NCI-H1092 (cell line): ENCODE data around the gene TSPO2.

Experiments
- DNase-seq: peaks from one replicate; lab custom pipeline; 2025; lab: John Stamatoyannopoulos, UW

The TSPO2 gene

DNA sequence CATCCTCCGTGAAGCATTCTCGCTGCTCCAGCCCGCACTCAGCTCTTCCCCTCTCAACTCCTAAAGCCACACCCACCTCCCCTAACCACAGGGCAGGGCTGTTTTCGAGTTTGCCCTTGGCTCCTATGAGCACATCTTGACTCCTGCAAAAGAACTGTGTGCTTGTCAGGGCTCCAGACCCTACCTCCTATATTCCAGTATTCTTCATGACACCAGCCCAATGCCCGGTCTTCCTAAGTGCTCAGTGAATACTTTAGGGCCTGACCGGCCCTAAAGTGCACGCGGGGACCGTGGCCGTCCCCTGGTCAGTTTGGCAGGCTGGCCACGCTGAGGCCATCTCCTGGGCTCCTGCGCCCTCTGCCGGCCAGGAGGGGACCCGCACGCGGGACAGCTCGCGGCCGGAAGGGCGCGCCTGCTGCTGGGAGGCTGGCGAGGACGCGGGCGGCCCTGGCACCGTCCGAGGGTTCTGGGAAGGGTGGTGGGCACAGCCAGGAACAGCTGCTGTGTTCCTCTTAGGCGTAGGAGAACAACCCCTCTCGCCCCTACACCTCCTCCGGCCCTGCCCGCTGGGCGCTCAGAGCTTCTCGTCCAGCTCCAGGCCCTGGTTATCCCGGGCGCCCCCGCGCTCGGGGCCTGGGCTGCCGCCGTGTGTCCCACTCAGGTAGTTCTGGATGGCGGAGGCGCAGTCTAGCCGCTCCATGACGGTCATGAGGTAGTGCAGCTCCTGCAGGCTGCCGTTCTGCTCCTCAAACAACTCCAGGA, 14.3 kb upstream of the TSPO2 start:
- peak; percentile 18 for DNase-seq

- no peak for DNase-seq
These were observed 13.5 kb upstream of the TSPO2 start for GRCh38 chr6:41028561-41029412.

DNA sequence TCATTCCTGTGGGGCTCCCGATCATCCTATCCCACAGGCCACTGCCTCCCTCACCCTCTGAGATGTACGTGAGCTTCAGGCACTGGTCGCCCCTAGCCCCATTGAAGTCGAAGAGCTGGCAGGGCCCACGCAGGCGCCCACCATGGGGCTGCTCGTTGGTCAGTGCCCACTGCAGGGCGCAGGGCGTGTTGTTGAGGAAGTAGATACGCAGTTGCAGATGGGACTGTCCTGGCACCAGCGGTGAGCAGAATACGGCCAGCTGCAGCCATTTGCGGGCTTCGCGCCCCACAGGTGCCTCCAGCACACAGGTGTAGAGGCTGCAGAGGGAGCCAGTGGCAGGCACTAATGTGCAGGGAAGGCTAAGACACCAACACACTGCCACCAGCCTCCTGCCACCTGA, 9.4 kb upstream of the TSPO2 start:
- DNase-seq = no peak

GRCh38 chr6:41033776-41034175, 8.5 kb upstream of the TSPO2 start:
- DNase-seq = no peak

DNA sequence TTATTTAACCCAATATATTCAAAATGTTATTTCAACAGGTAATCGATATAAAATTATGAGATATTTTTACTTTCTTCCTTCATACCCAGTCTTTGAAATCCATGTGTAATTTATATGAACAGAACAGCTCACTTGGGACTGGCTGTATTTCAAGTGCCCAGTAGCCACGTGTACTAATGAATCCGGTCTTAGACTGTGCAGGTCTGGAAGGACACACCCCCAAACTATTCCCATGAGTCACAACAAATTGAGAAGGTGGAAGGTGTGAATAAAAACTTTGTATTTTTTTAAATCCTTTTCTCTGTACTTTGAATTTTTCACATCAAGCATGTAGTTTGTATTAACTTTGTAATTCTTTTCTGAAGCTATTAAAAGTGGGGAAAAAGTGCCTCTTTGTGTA, 6.1 kb upstream of the TSPO2 start:
- no peak for DNase-seq

DNA sequence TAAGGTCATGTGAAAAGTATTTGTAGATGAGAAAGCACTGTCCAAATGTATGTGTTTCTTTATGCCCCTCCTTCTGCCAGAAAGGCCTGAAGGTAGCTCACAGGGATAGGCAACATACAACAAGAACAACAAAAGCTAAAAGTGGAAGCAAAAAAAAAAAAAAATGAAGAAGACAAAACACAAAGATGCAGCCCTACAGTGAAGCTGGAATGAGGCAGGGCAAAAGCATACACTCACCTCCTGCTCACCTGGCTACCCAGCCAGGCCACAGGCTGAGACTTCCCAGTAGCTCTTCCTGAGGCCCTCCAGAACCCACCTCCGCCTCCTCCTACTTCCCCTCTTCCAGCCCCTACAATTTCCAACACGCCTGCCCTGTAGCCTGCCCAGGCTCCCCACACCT, 5.7 kb upstream of the TSPO2 start:
- no peak for DNase-seq

DNA sequence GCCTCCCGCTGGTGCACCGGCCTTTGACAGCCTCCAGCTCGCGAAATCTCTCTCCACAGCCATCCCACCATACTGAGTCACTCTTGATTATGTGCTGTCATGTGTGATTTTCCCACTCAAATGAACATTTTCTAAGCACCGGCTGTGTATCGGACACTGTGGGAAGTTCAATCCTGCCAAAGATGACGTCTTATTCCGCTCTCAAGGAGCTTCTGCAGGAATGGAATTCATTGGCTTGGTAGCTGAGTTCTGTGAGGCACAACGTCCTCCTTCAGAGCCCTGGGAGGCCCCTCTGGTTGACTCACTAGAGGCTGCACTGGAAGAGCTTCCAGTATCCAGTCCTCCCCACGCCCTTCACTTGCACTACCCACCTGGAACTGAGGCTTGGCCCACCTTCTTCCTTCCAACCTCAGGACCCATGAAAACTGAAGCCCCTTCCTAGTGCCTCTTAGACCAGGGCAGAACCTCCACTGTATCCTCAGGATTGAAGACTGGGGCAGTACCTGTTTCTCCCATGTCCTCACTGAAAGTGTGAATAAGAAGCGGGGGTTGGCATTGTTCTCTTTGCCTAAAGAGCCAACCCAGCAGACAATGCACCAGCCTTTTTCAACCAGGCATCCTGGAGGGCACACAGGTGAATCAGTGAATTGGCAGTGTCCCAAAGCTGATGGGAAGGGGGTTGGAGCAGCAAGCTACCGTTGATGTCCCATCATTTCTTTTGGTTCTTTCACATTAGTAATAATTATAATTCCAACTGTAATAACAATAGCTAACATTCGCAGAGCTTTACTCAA, 5.0 kb upstream of the TSPO2 start:
- DNase-seq = no peak

GRCh38 chr6:41038205-41038604, 4.1 kb upstream of the TSPO2 start:
- no peak for DNase-seq

- no peak for DNase-seq
These were observed 2.9 kb upstream of the TSPO2 start, which contains the start of gene UNC5CL for GRCh38 chr6:41039060-41039998. Gene UNC5CL, minus strand, starts transcription at chr6:41039221. Its CDS starts 4,147 bp downstream, at chr6:41035074.

- no peak for DNase-seq
These were observed 1.9 kb upstream of the TSPO2 start for GRCh38 chr6:41040101-41040939.

DNA sequence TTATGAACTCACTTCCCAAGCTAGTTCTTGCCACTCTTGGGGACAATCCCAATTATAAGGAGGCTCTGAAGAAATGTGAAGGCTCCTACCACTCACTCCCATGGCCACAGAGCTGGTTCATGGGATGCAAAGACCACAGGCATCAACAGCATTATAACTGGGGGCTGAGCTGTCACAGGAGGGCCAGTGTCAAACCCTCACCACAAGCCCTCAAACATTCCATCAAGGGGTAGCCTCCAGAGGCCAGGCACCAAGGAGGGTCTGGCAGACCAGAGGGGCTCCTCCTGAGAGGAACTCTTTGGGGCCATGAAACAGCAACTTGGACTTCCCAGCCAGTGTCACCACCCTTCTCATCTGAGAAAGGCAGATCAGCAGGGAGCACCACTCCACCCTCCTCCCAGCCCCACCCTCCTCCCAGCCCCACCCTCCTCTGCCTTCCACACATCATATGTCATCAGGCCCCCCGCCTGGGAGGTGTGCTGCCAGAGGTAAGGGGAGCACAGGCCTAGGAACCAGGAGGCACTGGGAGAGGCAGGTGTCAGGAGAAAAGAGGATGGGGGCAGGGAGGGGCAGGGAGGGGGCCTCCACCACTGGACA, 1.2 kb upstream of the TSPO2 start:
- DNase-seq = no peak

- no peak for DNase-seq
These were observed 884 bp downstream of the TSPO2 start for GRCh38 chr6:41043151-41043550.

GRCh38 chr6:41045664-41046063, 3.4 kb downstream of the TSPO2 start:
- DNase-seq = no peak

GRCh38 chr6:41046084-41046483, 3.8 kb downstream of the TSPO2 start:
- DNase-seq = no peak

DNA sequence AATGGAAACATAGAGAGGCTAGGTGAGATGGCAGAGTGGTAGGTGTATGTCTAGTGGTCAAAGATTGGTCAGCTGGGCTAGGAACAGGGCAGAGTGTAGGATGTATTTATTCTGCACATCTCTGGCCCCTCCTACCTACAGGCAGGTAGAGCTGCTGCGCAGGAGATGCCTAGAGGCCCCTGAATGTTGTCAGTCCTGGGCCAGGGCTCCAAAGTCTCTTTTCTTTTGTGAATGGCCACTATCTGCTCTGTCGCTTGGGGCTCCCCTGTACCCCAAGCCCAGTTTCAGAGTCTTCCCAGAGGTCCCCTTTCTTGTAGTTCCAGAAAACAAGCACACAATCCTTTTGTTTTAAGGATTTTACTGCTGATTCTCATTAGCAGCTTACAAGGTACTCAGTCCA, 5.0 kb downstream of the TSPO2 start:
- DNase-seq = no peak

DNA sequence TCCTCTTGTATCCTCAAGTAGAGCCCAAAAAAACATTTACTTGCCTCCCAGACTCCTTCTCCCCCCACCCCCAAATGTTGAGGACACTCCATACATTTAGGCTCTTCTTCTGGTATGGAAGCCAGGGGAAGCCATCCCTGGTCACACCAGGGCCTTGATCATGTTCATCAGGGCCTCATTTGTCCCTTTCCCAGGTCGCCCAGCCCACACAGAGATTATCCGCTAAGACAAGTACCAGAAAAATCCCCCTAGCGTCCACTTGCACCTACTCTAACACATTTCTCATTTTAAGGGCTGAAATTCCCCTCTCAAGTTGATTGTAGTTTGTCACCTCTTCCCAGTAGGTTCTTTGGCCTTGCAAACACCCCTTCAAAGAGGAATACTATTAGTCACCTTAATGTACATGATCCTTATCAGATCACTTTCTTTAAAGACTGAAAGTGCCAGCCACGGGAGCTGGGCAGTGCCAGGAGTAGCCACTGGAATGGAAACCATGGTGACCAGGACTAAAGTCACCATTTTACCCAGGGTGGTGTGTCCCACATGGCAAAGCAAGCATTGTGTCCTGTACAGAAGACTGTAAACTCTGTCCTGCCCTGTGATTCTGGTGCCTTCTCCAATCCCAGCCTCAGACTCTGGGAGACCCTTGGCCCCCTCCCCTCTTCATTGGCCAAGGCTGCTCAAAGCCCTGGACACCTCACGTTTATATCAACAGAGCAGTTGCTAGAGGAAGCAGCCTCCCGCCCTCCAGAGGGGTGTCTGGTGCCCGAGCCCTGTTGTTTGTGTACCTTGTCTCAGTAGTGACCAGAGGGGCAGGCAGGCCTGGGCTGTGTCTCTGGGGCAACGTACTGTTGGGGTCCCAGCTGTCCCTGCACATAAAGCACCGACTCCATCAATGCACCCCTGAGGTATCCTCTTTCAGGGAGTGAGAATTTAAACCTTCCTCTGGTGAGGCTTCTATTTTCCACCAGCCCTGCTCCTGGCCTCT, 5.8 kb downstream of the TSPO2 start:
- no peak for DNase-seq

GRCh38 chr6:41049521-41049920, 7.3 kb downstream of the TSPO2 start:
- no peak for DNase-seq

DNA sequence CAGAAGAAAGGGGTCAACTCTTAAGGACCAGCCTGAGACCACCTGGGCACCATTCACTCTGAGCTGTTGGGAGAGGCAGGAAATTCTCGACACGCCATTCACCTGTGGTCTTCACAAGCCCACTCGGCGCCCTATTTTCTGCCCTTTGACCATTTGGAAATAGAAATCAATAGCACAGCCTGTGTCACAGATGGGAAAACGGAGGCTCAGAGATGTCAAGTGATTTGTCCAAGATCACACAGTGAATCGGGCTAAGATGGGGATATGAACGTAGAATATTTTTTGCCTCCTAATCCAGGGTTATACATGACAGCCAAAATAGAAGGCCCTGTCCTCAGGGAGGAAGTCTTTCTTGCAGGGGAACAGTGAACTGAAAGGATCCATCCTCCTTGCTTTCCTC, 7.7 kb downstream of the TSPO2 start:
- no peak for DNase-seq

DNA sequence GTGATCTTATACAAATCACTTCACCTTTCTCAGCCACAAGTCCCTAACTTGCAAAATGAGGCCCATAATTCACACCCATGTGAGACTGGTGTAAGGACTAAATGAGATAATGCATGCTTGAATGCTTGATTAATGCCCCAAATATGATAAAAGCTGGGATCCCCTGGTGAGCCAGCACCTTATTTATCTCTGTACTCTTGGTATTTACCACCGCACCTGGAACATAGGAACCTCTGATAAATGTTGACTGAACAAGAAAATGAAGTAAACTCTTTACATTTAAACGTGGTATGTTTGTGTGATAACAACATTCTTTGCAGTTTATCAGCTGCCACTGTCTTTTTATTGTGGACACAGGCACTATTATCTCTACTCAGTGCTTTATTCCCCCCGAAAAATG, 8.3 kb downstream of the TSPO2 start:
- DNase-seq = no peak
